ENCODE data around the gene BTN1A1. TPM values are rescaled to one million over a fixed set of nuclear protein-coding genes. Genes with fewer than 3 reads are reported as not detected.
"Not testable (repeated sequence)": the region's sequence is repeated elsewhere in the genome, so short reads cannot be mapped to it uniquely, and the experiment has no call there.

BTN1A1 gene
- total RNA-seq, 1 experiment from 2014 or later = 0.15 TPM

DNA sequence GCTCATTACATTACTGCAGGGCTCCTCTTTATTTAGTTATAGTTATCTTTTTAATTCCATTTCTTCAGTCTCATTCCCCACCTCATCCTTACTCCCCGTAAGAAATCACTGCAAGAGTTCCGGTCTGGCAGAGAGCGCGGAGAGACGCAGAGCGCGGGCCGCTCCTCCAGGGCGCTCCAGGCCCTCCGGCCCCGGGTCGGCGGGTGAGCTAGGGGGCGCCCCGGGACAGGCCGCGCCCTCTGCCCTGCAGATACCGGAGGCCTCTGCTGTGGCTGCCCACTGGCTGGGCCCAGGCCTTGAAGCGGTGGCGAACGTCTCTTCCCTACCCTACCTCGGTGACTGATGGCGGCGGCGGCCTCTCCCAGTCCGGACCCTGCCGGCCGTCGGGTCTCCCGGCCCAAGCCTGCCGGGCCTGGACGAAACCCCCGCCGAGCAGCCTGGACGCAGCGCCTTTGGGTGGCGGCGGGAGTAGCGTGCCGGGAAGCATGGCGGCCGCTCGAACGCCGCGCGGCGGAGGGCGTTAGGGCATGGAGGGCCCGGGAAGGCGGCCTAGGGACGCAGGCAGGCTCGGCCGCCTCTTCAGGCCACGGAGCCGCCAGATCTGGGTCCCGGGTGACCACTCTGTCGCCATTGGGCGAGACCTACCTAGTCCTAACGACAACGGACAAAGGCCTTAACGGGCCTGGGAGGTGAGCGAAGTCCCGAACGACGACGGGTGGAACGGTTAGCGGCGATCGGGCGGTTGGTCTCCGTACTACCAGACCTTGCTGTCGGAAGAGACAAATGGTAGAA lies 21.7 kb downstream of the BTN1A1 start (continued):
- TF ChIP-seq, protein P1, sequence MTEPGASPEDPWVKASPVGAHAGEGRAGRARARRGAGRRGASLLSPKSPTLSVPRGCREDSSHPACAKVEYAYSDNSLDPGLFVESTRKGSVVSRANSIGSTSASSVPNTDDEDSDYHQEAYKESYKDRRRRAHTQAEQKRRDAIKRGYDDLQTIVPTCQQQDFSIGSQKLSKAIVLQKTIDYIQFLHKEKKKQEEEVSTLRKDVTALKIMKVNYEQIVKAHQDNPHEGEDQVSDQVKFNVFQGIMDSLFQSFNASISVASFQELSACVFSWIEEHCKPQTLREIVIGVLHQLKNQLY (CRISPR knock-in tag; IDR thresholded peaks at IDR 0.05) = no peak
- 0 out of 2 replicates have a peak, but pooled peaks have one; percentile 6 for TF ChIP-seq NFYB (CRISPR knock-in tag; conservative IDR thresholded peaks at IDR 0.05; ENCODE audit: low read depth)
- TF ChIP-seq, protein P2, sequence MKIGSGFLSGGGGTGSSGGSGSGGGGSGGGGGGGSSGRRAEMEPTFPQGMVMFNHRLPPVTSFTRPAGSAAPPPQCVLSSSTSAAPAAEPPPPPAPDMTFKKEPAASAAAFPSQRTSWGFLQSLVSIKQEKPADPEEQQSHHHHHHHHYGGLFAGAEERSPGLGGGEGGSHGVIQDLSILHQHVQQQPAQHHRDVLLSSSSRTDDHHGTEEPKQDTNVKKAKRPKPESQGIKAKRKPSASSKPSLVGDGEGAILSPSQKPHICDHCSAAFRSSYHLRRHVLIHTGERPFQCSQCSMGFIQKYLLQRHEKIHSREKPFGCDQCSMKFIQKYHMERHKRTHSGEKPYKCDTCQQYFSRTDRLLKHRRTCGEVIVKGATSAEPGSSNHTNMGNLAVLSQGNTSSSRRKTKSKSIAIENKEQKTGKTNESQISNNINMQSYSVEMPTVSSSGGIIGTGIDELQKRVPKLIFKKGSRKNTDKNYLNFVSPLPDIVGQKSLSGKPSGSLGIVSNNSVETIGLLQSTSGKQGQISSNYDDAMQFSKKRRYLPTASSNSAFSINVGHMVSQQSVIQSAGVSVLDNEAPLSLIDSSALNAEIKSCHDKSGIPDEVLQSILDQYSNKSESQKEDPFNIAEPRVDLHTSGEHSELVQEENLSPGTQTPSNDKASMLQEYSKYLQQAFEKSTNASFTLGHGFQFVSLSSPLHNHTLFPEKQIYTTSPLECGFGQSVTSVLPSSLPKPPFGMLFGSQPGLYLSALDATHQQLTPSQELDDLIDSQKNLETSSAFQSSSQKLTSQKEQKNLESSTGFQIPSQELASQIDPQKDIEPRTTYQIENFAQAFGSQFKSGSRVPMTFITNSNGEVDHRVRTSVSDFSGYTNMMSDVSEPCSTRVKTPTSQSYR (CRISPR knock-in tag; IDR thresholded peaks at IDR 0.05) = no peak
- peak; percentile 13; the same call in 1 of the 2 replicates for TF ChIP-seq JUN (CRISPR knock-in tag; IDR thresholded peaks at IDR 0.05)
- no peak for TF ChIP-seq CREB1 (CRISPR knock-in tag; IDR thresholded peaks at IDR 0.05)
- no peak for TF ChIP-seq RORB (CRISPR knock-in tag; IDR thresholded peaks at IDR 0.05)
- no peak for TF ChIP-seq NR2C2 (CRISPR knock-in tag; IDR thresholded peaks at IDR 0.05)
- TF ChIP-seq, protein P3, sequence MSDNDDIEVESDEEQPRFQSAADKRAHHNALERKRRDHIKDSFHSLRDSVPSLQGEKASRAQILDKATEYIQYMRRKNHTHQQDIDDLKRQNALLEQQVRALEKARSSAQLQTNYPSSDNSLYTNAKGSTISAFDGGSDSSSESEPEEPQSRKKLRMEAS (CRISPR knock-in tag; IDR thresholded peaks at IDR 0.05) = peak; percentile 86
- TF ChIP-seq, protein P4, sequence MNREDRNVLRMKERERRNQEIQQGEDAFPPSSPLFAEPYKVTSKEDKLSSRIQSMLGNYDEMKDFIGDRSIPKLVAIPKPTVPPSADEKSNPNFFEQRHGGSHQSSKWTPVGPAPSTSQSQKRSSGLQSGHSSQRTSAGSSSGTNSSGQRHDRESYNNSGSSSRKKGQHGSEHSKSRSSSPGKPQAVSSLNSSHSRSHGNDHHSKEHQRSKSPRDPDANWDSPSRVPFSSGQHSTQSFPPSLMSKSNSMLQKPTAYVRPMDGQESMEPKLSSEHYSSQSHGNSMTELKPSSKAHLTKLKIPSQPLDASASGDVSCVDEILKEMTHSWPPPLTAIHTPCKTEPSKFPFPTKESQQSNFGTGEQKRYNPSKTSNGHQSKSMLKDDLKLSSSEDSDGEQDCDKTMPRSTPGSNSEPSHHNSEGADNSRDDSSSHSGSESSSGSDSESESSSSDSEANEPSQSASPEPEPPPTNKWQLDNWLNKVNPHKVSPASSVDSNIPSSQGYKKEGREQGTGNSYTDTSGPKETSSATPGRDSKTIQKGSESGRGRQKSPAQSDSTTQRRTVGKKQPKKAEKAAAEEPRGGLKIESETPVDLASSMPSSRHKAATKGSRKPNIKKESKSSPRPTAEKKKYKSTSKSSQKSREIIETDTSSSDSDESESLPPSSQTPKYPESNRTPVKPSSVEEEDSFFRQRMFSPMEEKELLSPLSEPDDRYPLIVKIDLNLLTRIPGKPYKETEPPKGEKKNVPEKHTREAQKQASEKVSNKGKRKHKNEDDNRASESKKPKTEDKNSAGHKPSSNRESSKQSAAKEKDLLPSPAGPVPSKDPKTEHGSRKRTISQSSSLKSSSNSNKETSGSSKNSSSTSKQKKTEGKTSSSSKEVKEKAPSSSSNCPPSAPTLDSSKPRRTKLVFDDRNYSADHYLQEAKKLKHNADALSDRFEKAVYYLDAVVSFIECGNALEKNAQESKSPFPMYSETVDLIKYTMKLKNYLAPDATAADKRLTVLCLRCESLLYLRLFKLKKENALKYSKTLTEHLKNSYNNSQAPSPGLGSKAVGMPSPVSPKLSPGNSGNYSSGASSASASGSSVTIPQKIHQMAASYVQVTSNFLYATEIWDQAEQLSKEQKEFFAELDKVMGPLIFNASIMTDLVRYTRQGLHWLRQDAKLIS (CRISPR knock-in tag; IDR thresholded peaks at IDR 0.05; ENCODE audit: borderline replicate concordance) = no peak
- no peak for TF ChIP-seq RELA (CRISPR knock-in tag; IDR thresholded peaks at IDR 0.05; ENCODE audit: borderline replicate concordance)
- TF ChIP-seq, protein P5, sequence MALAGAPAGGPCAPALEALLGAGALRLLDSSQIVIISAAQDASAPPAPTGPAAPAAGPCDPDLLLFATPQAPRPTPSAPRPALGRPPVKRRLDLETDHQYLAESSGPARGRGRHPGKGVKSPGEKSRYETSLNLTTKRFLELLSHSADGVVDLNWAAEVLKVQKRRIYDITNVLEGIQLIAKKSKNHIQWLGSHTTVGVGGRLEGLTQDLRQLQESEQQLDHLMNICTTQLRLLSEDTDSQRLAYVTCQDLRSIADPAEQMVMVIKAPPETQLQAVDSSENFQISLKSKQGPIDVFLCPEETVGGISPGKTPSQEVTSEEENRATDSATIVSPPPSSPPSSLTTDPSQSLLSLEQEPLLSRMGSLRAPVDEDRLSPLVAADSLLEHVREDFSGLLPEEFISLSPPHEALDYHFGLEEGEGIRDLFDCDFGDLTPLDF (CRISPR knock-in tag; IDR thresholded peaks at IDR 0.05) = no peak
- TF ChIP-seq TEAD1 (CRISPR knock-in tag; IDR thresholded peaks at IDR 0.05) = peak; percentile 68
- TF ChIP-seq TP53 (CRISPR knock-in tag; IDR thresholded peaks at IDR 0.05) = no peak

DNA sequence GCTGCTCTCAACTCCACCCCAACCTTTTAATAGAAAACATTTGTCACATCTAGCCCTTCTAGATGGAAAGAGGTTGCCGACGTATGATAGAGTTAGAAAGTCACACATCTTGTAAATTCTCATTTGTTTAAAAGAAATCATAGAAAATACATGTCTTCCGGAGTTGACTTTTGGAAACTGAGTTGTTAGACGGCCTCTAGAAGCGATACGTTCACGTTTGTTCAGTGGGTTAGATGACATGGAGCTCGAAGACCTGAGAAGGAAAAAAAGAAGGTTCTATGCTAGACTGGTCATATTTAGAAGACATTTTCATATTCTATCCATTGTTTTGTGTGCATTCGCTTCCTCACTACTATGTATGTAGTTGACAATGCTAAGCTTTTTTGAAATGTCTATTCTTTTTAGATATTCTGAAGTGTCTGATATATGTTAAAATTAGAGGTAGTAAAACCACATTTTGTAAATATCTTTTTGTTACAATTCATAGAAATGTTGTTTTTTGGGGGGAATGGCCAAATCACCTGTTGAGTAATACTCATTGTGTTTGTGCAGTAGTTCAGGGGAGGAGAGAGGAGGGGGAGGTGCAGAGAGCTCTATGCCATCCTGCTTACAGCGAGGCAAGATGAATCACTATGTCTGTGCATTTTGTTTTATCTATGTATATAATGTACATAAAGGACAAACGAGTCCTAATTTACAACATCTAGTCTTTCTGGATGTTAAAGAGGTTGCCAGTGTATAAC lies 22.6 kb downstream of the BTN1A1 start:
- Mint-ChIP-seq H3K4me3 (peak overlapping the region; percentile 90), H3K4me1 (peaks cover 30% of the 10 kb centered on the region), H3K27ac (peak overlapping the region; percentile 37; the same call in 1 of the 2 replicates)
- H3K9me3 Mint-ChIP-seq; H3K36me3 Mint-ChIP-seq; ATAC-seq; POLR2A ChIA-PET; DNase-seq (ENCODE audit: low spot score); H3K27me3 Mint-ChIP-seq (ENCODE audit: low read depth): not testable (repeated sequence)
- CTCF ChIA-PET = interaction anchor here (1.0 to 2.6 kb wide), 2 partner anchors 10 to 181 kb away, joined by 3 to 13 read pairs; no protein-coding TSS in a partner anchor

DNA sequence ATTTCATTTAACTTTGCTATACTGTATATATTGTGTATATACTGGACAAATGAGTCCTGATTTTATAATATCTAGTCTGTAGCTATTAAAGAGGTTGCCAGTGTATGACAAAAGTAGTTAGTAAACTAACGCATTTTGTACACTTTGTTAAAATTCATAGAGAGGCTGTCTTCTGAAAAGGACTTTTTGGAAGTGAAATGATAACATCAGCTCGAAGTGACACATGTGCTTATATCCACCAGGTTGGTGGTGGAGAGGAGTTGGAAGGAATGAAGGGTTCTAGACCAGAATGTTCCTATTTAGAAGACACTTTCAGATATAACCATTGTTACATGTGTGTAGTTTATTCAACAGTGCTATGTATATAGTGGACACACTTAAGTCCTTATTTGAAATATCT lies 24.2 kb downstream of the BTN1A1 start:
- H3K27me3 Mint-ChIP-seq (ENCODE audit: low read depth); H3K36me3 Mint-ChIP-seq; CTCF ChIA-PET; ATAC-seq; DNase-seq (ENCODE audit: low spot score); H3K4me3 Mint-ChIP-seq; H3K9me3 Mint-ChIP-seq; POLR2A ChIA-PET; H3K27ac Mint-ChIP-seq: not testable (repeated sequence)
- peaks cover 44% of the 10 kb centered on the region for H3K4me1 Mint-ChIP-seq

Data from WTC11 (cell line).